ENCODE data around the gene DCC.

The DCC gene

GRCh38 chr18:52572036-52573000, 232.3 kb downstream of the DCC start:
- TF ChIP-seq GATA1 (IDR thresholded peaks at IDR 0.05; ENCODE audit: low read depth, low read length) (no peak), POLR2A (IDR thresholded peaks at IDR 0.05; ENCODE audit: low read length) (no peak)
- no peak for DNase-seq

- TF ChIP-seq GATA1 (IDR thresholded peaks at IDR 0.05; ENCODE audit: low read depth, low read length) (no peak), POLR2A (IDR thresholded peaks at IDR 0.05; ENCODE audit: low read length) (no peak)
- DNase-seq: no peak
Measured at GRCh38 chr18:52577795-52578194, 237.8 kb downstream of the DCC start.

- no peak for TF ChIP-seq GATA1 (IDR thresholded peaks at IDR 0.05; ENCODE audit: low read depth, low read length)
- TF ChIP-seq POLR2A (IDR thresholded peaks at IDR 0.05; ENCODE audit: low read length): no peak
Measured at GRCh38 chr18:52582061-52582460, 242.1 kb downstream of the DCC start.

GRCh38 chr18:52582516-52582915, 242.5 kb downstream of the DCC start:
- no peak for TF ChIP-seq POLR2A (IDR thresholded peaks at IDR 0.05; ENCODE audit: low read length)
- no peak for TF ChIP-seq GATA1 (IDR thresholded peaks at IDR 0.05; ENCODE audit: low read depth, low read length)
- DNase-seq: no peak

More at GRCh38 chr18:52582061-52582460, 242.1 kb downstream of the DCC start:
- DNase-seq: no peak

GRCh38 chr18:52588931-52589330, 248.9 kb downstream of the DCC start:
- TF ChIP-seq POLR2A (IDR thresholded peaks at IDR 0.05; ENCODE audit: low read length): no peak
- no peak for TF ChIP-seq GATA1 (IDR thresholded peaks at IDR 0.05; ENCODE audit: low read depth, low read length)
- no peak for DNase-seq

- no peak for DNase-seq
- no peak for TF ChIP-seq GATA1 (IDR thresholded peaks at IDR 0.05; ENCODE audit: low read depth, low read length)
- TF ChIP-seq POLR2A (IDR thresholded peaks at IDR 0.05; ENCODE audit: low read length): no peak
Measured at GRCh38 chr18:52596748-52597435, 256.9 kb downstream of the DCC start.

GRCh38 chr18:52598921-52599320, 258.9 kb downstream of the DCC start:
- TF ChIP-seq GATA1 (IDR thresholded peaks at IDR 0.05; ENCODE audit: low read depth, low read length) (no peak), POLR2A (IDR thresholded peaks at IDR 0.05; ENCODE audit: low read length) (no peak)
- DNase-seq: no peak

GRCh38 chr18:52602820-52603219, 262.8 kb downstream of the DCC start:
- no peak for DNase-seq
- TF ChIP-seq POLR2A (IDR thresholded peaks at IDR 0.05; ENCODE audit: low read length) (no peak), GATA1 (IDR thresholded peaks at IDR 0.05; ENCODE audit: low read depth, low read length) (no peak)

GRCh38 chr18:52605345-52605744, 265.3 kb downstream of the DCC start:
- TF ChIP-seq POLR2A (IDR thresholded peaks at IDR 0.05; ENCODE audit: low read length) (no peak), GATA1 (IDR thresholded peaks at IDR 0.05; ENCODE audit: low read depth, low read length) (no peak)
- DNase-seq: no peak

- TF ChIP-seq GATA1 (IDR thresholded peaks at IDR 0.05; ENCODE audit: low read depth, low read length): no peak
- no peak for TF ChIP-seq POLR2A (IDR thresholded peaks at IDR 0.05; ENCODE audit: low read length)
- no peak for DNase-seq
Measured at GRCh38 chr18:52607985-52608384, 268.0 kb downstream of the DCC start.

- DNase-seq: no peak
- TF ChIP-seq POLR2A (IDR thresholded peaks at IDR 0.05; ENCODE audit: low read length): no peak
- no peak for TF ChIP-seq GATA1 (IDR thresholded peaks at IDR 0.05; ENCODE audit: low read depth, low read length)
Measured at GRCh38 chr18:52610451-52611115, 270.6 kb downstream of the DCC start.

- TF ChIP-seq GATA1 (IDR thresholded peaks at IDR 0.05; ENCODE audit: low read depth, low read length) (no peak), POLR2A (IDR thresholded peaks at IDR 0.05; ENCODE audit: low read length) (no peak)
- DNase-seq: no peak
Measured at GRCh38 chr18:52612406-52612805, 272.4 kb downstream of the DCC start.

- TF ChIP-seq POLR2A (IDR thresholded peaks at IDR 0.05; ENCODE audit: low read length) (no peak), GATA1 (IDR thresholded peaks at IDR 0.05; ENCODE audit: low read depth, low read length) (no peak)
- DNase-seq: no peak
Measured at GRCh38 chr18:52615321-52615720, 275.3 kb downstream of the DCC start.

- DNase-seq: no peak
- TF ChIP-seq GATA1 (IDR thresholded peaks at IDR 0.05; ENCODE audit: low read depth, low read length) (no peak), POLR2A (IDR thresholded peaks at IDR 0.05; ENCODE audit: low read length) (no peak)
Measured at GRCh38 chr18:52615943-52616342, 275.9 kb downstream of the DCC start.
